DMS53 treated with DMSO at 0.1 percent for 48 hours (cell line): ENCODE results near the gene MYLK.

Source experiments
- DNase-seq: peaks from one replicate; lab custom pipeline; 2025; ENCODE audit not compliant: unreplicated experiment; lab: John Stamatoyannopoulos, UW

The MYLK gene

DNA sequence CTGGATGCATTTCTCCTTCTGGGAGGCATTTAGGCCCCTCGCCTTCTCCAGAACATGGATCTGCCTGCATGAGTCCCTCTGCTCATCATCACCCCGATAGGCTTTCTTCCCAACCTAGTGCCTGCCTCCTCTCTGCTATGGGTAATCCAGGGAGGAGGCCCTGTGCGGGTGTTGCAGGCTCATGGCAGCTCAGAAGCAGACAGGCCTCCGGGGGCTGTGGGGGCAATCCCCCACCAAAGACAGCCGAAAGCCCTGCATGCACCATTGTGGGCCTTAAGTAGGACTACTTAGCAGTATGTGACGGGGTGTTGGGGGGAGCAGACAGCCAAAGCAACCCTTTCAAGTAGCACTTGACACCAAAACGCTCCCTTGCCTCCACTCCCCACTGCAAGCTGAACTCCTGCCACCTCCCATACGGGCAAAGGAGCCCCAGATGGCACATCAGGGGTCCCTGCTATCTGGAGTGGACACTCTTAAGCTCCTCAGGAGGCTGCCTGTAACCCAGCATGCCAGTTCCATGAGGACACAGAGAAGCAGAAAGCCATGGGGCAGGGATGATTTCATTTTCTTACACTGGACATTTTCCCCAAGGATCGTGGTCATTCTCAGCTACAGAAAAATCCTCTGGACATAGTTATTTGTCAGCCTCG, 200.5 kb downstream of the MYLK start:
- DNase-seq = no peak

- DNase-seq = no peak
Observed at GRCh38 chr3:123682781-123683504, 201.2 kb downstream of the MYLK start.

- no peak for DNase-seq
Observed at GRCh38 chr3:123682302-123682701, 201.8 kb downstream of the MYLK start.

- DNase-seq = no peak
Observed at GRCh38 chr3:123679712-123680386, 204.3 kb downstream of the MYLK start.

DNA sequence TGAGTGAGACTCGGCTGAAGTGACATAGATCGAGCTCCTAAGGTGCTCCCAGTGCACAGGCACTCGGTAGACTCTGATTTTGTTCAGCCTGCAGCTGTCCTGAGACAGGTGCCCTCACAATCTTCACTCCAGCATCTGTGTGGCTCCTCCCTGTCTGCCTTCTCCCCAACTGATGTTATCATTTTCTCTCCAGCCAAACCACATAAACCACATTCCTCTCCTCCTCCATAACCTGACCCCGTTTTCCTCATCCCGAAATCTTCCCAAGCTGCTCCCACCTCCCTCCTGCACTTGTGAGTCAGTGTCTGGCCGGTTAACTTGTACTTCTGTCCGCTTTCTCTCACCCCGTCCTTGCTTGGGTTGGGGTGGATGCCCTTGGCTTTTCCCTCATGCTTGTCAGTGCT, 206.0 kb downstream of the MYLK start:
- no peak for DNase-seq

DNA sequence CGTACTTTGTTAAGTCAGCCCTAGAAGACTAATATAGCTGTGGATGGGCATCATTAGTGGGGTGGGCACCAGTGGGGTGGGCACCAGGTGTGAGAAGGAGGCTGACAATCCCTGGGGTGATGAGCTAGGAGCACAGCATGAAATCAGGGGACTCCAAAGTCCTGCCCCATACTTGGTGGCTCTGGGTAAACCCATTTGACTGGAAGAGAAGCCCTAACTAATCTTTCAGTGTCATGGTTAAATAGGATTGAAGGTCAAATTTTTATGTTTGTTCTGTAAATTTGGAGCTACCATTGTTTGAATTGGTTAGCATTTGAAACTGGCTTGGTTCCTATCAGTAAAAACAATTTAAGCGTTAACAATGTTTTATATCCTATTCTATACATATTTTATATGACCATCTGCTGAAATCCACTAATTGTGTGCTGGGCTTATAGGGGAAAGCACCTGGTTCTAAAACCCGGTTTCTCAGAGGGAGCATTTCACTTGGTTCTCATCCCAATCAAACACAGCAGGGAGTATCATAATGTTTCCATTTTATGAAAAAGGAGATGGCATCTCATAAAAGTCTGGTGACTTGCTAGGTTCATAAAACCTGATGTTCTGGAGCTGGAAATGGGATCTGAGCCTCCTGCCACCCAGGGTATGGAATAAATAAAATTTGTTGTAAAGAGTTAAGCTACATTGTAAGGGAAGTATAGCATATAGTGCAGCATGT, 211.5 kb downstream of the MYLK start:
- DNase-seq = no peak

- no peak for DNase-seq
Observed at GRCh38 chr3:123670743-123671142, 213.4 kb downstream of the MYLK start.

DNA sequence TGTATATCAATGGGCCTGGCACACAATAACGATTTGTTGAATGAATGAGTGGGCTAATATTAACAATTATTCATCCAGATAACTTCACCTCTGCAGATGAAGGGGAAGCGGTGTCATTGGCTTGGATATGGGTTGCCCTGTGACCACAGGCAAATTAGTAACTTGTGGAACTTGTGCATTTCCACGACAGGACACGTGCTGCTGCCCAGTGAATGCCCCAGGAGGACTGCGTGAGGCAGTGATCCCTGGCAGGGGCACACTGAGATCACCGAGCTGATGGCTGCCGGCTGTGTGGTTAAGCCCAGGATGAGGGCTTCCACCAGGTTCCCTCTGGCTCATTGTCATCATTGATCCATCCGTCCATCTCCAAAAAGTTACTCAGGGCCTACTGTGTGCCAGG, 215.2 kb downstream of the MYLK start:
- DNase-seq = no peak

GRCh38 chr3:123667784-123668183, 216.3 kb downstream of the MYLK start:
- no peak for DNase-seq

DNA sequence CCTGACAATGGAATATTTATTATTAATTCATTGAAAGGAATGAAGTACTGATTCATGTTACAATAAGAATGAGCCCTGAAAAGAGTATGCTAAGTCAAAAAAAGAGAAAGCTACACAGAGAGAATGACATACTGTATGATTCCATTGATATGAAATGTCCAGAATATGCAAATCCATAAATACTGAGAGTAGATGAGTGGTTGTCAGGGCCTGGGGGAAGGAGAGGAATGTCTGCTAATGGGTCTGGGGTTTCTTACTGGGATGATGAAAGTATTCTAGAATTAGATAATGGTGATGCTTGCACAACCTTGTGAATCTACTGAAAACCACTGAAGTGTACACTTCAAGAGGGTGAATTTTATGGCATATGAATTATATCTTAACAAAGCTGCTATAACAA, 219.4 kb downstream of the MYLK start:
- DNase-seq = no peak

DNA sequence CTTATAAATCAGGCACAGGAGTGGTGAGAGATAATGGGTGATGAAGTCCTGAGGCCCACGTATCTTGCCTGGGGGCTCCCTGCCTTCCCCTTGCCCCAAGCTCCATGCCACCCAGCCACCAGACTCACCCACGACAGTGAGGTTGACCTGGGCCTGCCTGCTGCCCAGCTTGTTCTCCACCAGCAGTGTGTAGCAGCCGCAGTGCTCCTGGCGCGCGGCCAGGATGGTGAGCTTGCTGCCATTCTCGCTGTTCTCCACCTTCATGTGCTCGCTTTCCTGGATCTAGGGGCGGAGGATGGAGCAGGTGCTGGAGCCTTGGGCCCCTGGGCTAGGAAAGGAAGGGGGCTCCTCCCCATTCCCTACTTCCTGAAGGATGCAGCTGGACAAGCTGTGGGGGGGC, 220.2 kb downstream of the MYLK start:
- DNase-seq = no peak

DNA sequence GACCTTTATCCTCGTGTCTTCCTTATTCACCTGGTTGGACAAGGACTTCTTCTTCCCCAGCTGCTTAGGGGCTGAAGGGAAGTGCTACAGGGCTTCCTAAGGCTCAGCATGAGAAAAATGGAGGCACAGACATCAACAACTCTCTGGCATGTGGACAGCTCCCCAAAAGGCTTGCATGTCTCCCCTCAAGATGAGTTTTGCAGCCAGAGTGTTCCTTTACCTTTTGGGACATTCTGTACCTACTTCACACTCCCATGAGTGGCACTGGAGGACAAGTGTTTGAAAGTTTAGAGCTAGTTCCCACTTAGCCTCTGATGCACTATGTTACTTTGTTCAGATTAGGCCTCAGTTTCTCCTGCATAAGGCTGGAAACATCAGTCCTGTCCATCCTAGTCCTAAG, 222.2 kb downstream of the MYLK start:
- no peak for DNase-seq

GRCh38 chr3:123660900-123661299, 223.2 kb downstream of the MYLK start:
- no peak for DNase-seq

GRCh38 chr3:123660141-123660675, 223.9 kb downstream of the MYLK start:
- DNase-seq = no peak

GRCh38 chr3:123658852-123659206, 225.3 kb downstream of the MYLK start:
- DNase-seq = no peak

DNA sequence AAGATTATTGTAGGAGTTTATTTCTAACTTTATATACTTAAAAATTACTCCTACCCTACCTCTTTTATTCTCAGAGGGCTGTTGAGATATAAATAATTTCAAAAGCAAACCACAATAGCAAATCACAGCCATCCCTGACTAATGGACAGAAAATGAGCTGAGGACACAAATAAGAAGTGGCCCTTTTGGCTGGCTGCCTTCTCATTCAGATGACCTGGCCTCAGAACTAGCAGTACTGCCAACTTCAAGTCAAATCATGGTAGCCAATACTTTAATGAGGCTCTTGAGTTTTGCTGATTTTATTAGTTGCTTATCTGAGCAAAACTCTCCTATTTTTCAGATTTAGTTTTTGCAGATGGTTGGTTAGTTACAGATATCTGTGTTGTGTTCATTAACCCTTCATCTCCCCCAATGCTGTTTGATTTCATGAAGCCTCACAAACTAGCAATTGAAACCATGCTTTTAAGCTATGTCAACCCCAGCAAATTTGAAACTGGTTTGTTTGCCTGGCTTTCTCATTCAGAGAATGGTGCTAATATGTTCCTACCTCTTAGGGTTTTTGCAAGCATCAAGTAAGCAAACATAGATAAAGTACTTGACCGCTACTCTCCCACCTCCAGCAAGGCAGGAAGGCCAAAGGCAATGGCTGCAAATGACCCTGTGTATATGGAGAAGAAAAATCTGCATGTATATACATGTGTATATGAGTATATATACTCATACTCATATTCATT, 225.8 kb downstream of the MYLK start:
- no peak for DNase-seq

DNA sequence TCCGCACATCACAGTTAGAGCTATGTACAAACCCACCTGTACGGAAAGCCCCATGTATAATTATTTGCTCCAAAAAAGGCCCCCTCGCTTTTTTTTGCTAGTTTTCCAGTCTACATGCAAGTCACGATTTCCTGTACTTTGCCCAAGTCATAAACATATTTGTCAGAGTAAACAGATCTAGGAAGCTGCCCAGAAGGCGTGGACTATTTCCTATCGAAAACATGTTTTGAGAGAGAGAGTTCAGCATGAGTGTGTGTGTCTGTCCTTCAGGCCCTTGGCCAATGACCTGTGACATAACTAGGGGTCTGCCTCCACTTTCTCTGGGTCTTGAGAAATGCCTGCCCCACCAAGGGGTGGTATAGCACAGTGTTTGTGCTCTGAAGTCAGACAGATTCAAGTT, 226.6 kb downstream of the MYLK start:
- no peak for DNase-seq

DNA sequence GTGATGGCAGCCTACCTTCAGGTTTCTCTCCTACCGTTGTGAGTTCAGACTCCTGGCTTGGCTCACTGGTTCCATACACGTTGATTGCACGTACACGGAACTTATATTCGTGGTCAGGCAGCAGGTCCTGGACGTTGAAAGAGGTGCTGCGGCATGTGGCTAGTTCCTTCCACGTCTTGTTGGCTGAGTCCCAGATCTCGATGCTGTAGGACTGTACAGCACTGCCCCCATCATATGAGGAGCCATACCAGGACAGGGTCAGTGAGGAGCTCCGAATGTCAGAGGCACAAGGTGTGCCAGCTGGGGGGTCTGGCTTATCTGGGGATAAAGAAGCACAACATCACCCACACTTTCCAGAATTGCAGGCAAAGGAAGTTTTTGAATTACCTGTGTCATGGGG, 227.0 kb downstream of the MYLK start:
- no peak for DNase-seq

DNA sequence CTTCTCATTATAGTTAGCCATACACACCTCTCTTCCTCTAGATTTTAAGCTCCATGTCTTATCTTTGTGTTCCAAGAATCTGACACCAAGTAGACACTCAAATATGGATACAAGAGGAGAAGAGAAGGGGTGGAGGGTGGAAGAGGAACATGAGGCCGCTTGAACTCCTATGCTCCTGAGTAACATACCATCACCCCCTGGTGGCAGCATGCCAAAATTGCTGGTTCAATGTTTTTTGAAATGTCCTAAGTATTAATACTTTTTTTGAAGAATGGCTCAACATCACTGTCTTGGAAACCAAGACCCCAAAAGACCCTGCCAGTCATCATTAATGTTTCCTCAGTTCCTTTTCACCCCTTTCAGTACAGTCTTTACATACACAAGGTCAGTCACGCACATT, 227.4 kb downstream of the MYLK start:
- DNase-seq = no peak

DNA sequence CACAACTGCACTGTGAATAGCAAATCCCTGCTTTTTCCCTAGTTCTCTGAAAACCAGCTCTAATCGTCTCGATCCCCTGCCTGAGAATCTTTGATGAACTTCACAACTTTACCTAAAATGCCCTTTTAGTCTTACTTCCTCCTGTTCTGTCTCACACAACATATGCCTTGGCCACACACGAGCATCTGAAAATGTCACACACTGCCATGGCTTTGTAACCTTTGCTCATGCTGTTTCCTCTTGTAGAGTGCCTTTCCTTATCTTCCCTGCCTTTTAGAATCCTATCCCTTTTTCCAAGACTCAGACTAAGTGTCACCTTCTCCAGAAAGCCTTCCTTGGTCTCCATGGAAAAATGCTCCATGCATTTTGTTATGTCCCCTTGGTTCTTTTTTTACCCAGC, 227.9 kb downstream of the MYLK start:
- no peak for DNase-seq

DNA sequence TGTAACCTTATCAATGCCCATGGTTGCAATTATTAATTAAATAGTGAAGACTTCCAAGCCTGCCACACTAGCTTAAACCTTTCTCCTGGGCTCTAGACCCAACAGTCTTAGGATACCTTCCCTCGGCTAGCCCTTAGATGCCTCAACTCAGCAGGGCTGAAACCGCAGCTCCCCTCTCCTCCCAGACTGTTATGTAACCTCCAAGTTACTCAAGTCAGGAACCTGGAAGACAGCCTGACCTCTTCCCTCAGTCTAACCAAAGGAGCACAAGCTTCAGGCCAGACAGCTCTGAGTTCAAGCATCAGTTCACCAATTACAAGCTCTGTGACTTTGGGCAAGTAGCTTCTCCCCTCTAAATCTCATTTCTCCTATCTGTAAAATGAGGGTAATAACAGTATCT, 228.7 kb downstream of the MYLK start:
- DNase-seq = no peak
